Mesothelial cell of epicardium (in vitro differentiated cells): ENCODE measurements around the gene MAPK7. TPM values are rescaled to one million over a fixed set of nuclear protein-coding genes. Genes with fewer than 3 reads are reported as not detected.

Experiments
- DNase-seq, 2 experiments: peaks; one replicate each; pipeline ENCODE4 v3.0.0; 2021; ENCODE audit warnings: low spot score in 2 of 2; ENCODE audit not compliant: unreplicated experiment in 2 of 2
- H3K27ac Mint-ChIP-seq: 2 replicates; pipeline ENCODE4 v1.8.0; 2021; ENCODE audit warnings: mixed read lengths
- H3K27me3 Mint-ChIP-seq: 2 replicates; pipeline ENCODE4 v1.8.0; 2021; ENCODE audit warnings: low read depth, mixed read lengths
- H3K36me3 Mint-ChIP-seq: 2 replicates; pipeline ENCODE4 v1.8.0; 2021; ENCODE audit warnings: mixed read lengths
- H3K4me1 Mint-ChIP-seq: 2 replicates; pipeline ENCODE4 v1.8.0; 2021; ENCODE audit warnings: mixed read lengths
- H3K4me3 Mint-ChIP-seq: 2 replicates; pipeline ENCODE4 v1.8.0; 2021; ENCODE audit warnings: mild to moderate bottlenecking, moderate library complexity, mixed read lengths
- H3K9me3 Mint-ChIP-seq: 2 replicates; pipeline ENCODE4 v1.8.0; 2021; ENCODE audit warnings: mixed read lengths
- total RNA-seq: library from RNA; stranded (reverse); gene quantifications from 3 replicates; pipeline ENCODE4 v1.2.1, GENCODE V29; 2021
- TF ChIP-seq, protein P1 (sequence below): fragments of 200-600 bp; sonication (generic); IDR thresholded peaks from one replicate; pipeline ENCODE4 v1.5.0; 2021; ENCODE audit warnings: antibody characterized with exemption; ENCODE audit not compliant: unreplicated experiment

Gene MAPK7
- total RNA-seq, 1 donor from 2014 or later: 46.0 TPM

DNA sequence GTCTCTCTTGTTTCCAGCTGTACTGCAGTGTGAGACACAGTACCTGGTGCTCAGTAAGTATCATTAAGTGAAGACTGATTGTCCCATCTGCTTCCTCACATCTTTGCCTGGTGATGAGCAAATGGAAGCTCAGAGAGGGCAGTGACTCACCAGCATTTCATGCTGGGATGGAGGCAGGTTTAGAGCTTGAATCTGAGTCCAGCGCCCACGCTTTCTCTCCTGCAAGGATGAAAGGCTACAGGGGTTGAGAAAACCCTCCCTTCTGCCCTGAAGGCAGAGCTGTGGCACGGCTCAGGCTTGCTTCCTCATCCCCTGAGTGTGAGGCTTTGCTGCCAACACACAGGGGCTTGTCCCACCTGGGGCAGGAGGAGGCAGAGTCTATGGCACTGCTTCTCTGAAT, 31.2 kb downstream of the MAPK7 start:
- DNase-seq: no peak
- no peaks in the 10 kb centered on the region for H3K36me3 Mint-ChIP-seq
- peaks cover 17% of the 10 kb centered on the region for H3K4me1 Mint-ChIP-seq
- no peak overlapping the region for H3K27ac Mint-ChIP-seq
- H3K27me3 Mint-ChIP-seq: peaks cover 7% of the 10 kb centered on the region
- TF ChIP-seq, protein P1, sequence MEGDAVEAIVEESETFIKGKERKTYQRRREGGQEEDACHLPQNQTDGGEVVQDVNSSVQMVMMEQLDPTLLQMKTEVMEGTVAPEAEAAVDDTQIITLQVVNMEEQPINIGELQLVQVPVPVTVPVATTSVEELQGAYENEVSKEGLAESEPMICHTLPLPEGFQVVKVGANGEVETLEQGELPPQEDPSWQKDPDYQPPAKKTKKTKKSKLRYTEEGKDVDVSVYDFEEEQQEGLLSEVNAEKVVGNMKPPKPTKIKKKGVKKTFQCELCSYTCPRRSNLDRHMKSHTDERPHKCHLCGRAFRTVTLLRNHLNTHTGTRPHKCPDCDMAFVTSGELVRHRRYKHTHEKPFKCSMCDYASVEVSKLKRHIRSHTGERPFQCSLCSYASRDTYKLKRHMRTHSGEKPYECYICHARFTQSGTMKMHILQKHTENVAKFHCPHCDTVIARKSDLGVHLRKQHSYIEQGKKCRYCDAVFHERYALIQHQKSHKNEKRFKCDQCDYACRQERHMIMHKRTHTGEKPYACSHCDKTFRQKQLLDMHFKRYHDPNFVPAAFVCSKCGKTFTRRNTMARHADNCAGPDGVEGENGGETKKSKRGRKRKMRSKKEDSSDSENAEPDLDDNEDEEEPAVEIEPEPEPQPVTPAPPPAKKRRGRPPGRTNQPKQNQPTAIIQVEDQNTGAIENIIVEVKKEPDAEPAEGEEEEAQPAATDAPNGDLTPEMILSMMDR: no peak
- H3K9me3 Mint-ChIP-seq: no peaks in the 10 kb centered on the region
- H3K4me3 Mint-ChIP-seq: no peak overlapping the region

DNA sequence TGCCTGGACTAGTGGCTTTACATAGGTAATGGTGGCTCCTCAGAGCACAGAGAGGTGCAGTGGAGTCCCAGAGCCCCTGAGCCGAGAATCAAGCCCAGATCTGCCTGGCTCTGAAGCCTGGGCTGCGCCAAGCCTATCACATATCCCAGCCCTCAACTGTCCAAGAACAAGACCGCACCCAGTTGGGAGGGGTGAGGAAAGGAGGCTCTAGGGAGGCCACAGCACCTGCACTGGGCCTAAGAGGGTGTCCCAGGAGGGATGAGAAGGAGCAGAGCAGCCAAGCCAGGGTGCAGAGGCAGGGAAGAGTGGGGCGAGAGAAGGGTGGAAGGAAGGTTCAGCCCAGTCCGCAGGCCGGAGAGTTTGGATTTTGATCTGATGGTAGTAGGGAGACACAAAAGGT, 31.8 kb downstream of the MAPK7 start:
- Mint-ChIP-seq H3K4me3 (no peak overlapping the region), H3K4me1 (peaks cover 19% of the 10 kb centered on the region), H3K27ac (no peak overlapping the region), H3K9me3 (no peaks in the 10 kb centered on the region), H3K27me3 (peaks cover 7% of the 10 kb centered on the region), H3K36me3 (no peaks in the 10 kb centered on the region)
- TF ChIP-seq, protein P1: no peak
- DNase-seq: no peak

DNA sequence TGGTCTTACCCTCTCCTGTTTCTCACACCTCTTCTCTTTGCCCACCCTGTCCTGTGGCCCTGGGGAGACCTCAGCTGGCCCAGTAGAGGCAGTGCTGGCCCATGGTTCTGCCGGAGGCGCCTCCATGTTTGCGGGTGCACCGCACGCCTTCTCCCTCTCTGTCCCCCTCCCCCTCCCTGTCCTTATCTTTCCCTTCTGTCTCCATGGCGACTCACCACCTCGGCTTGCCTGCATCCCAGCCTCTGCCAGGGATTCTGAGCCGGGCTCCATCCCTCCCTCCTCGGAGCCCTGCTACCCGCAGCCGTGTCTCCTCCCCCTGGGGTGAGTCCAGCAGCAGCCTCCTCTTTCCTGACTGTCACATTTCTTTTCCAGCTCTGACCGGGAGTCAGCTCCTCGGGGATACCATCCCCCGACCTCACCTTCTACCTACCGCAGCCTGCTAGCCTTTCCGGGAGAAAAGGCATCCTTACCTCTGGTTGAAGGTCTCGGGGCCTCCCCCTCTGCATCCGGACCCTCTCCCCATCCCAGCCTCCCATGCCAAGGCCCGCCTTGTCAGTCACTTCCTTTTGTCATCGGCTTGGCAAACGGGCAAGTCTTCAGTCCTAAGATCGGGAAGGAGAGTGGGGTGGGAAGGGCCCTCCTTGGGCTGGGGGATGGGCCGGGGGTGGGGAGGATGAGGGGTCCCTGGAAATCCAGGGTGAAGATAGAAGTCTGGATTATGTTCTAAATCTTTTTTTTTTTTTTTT, 32.8 kb downstream of the MAPK7 start, which contains the start of gene RNF112:
RNF112 (plus strand) TSS at position 358 of the 746 bp plus-strand sequence; CDS start at position 535, 177 bp downstream.
- Mint-ChIP-seq H3K9me3 (no peaks in the 10 kb centered on the region), H3K4me3 (no peak within 1 kb of the TSS), H3K27me3 (peaks cover 7% of the 10 kb centered on the region), H3K4me1 (peaks cover 19% of the 10 kb centered on the region), H3K36me3 (no peaks in the 10 kb centered on the region), H3K27ac (no peak within 1 kb of the TSS)
- TF ChIP-seq, protein P1: no peak
- no peak for DNase-seq

DNA sequence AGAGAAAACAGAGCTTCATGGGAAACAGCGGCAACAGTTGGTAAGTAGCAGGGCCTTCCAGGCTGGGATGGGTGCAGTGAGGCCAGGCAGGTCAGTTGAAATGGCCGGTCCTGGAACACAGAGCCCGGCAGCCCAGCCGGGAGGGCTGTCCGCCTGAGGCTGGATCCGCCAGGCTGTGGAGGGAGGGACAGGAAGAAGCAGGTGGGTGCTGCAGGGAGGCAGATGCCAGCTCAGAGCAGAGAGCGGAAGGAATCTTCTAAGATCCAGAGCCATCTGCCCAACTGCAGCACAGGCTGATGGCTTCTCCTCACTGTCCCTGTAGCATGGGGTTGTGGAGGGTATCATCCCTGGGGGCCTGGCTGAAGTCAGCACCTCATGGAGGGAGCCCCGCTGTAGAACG, 33.3 kb downstream of the MAPK7 start:
- Mint-ChIP-seq H3K36me3 (no peaks in the 10 kb centered on the region), H3K27ac (no peak overlapping the region), H3K4me1 (peaks cover 19% of the 10 kb centered on the region), H3K4me3 (no peak overlapping the region), H3K27me3 (peaks cover 7% of the 10 kb centered on the region), H3K9me3 (no peaks in the 10 kb centered on the region)
- TF ChIP-seq, protein P1: no peak
- DNase-seq: no peak

DNA sequence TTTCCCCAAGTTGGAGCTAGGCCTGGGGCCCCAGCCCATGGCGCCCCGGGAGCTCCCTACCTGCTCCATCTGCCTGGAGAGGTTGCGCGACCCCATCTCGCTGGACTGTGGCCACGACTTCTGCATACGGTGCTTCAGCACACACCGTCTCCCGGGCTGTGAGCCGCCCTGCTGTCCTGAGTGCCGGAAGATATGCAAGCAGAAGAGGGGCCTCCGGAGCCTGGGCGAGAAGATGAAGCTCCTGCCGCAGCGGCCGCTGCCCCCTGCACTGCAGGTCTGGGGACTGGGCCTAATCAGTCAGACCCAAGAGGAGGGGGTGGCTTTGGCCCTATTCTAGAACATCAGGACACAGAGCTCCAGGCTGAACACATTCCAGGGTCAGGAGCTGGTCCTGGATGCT, 34.2 kb downstream of the MAPK7 start:
- Mint-ChIP-seq H3K27me3 (peaks cover 7% of the 10 kb centered on the region), H3K4me1 (peaks cover 19% of the 10 kb centered on the region), H3K27ac (no peak overlapping the region), H3K9me3 (no peaks in the 10 kb centered on the region), H3K36me3 (no peaks in the 10 kb centered on the region), H3K4me3 (no peak overlapping the region)
- TF ChIP-seq, protein P1: no peak
- no peak for DNase-seq
